HG03108 (cell line): ENCODE measurements around the gene BRMS1L.

Experiments used
- ATAC-seq: cut with Tn5 transposase; IDR thresholded peaks from one replicate; pipeline ENCODE4 v1.9.1; 2021; ENCODE audit warnings: moderate library complexity; ENCODE audit not compliant: unreplicated experiment

BRMS1L gene

DNA sequence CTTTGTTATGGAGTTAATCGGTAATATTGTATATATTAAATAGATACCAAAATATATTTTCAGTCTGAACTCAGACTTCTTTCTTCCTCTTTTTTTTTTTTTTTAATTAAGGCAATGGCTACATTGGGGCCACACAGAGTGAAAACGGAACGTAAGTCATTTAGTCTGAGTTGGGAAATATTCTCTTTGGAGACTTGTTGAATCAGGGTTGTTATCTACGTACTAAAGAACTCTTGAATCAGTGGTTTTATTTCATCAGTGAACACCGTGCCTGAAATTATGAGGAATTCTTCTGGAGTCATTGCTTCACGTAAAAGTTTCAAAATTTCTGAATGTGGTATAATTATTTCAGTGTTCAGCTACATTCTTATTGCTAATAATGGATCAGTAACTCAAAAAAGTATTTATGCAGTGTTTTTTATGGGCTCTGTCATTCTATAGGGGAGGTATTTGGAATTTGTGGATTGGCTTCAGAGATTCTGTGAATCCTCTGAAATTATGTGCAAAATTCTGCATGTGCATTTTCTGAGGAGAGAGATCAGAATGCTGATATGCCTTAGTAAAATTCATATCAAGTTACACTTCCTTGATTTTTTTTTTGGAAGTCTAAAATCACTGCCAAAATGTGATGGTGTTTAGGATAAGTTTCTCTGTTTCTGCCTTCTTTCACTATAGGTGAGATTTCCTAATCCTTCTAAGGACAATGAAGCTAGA is 39.6 kb downstream of the BRMS1L start:
- no peak for ATAC-seq

DNA sequence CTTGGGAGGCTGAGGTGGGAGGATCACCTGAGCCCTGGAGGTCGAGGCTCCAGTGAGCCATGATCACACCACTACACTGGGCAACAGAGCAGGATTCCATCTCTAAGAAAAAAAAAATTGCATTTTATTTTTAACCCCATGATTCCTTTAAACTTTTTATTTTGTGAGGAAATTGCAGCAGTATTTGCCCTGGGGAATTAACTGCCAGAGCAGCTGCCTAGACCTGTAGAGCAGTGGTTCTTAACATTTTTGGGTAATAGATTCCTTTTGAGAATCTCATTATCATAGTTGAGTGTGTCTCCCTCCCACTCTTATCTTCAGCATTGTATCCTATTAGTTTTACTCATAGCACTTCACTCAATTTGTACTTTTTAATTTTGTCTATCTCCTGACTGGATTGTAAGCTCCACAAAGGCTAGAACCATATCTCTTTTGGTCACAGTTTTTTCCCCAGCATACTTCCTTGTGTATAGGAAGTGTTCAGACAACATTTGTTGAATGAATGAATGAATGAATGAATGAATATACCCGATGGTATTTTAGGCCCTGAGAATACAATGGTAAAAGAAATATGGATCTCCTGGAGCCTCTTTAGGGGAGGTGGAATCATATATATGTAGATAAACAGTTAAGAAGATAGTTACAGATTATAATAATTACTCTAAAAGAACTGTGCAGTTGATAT is 40.6 kb downstream of the BRMS1L start:
- no peak for ATAC-seq

DNA sequence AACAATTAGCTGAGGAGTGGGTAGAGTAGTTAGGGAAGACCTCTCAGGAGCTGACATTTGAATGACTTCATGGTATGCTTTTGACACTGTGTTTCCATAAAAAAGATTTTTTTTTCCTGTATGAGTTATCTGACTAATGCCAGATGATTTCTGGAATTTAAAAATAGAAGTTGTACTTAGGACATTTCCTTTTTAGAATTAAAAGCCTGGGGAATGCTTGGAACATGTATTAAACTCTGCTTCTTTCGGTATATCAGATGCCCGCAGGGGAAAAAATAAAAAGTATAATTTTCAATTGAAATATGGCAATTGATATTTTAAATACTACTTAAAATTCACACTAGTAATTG is 41.1 kb downstream of the BRMS1L start:
- no peak for ATAC-seq

DNA sequence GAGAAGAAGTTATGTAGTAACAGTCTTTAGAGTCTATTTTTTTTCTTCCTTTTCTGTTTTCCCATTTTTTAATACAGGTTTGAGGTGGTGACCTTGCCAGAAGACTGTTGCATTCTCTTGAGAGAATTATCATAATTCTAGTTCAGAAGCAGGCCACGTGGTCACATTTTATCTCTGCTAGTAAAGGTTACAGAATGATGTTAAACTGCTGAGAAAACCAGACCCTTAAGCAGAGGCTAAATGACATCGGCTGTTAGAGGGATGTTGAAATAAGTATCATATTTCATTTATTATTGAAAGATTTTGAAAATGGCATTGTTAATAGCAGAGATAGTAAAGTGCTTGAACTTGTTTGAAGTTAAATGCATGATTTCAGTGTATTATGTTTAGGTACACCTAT is 49.2 kb downstream of the BRMS1L start:
- no peak for ATAC-seq

DNA sequence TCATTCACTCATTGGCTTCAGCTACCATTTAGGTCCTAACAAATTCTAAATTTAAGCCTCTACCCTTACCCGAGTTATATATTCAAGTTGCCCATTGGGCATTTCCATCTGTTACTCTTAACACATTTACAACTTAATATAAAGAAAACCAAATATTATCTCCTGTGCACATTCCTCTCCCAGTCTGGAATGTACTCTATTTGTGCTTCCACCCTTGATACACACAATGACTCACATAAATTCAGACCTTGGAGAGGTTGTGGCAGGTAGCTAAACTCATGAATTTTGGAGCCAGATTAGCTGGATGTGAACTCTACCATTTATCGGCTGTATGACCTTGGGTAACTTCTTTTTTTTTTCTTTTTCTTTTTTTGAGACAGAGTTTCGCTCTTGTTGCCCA is 51.1 kb downstream of the BRMS1L start:
- ATAC-seq, result no peak

DNA sequence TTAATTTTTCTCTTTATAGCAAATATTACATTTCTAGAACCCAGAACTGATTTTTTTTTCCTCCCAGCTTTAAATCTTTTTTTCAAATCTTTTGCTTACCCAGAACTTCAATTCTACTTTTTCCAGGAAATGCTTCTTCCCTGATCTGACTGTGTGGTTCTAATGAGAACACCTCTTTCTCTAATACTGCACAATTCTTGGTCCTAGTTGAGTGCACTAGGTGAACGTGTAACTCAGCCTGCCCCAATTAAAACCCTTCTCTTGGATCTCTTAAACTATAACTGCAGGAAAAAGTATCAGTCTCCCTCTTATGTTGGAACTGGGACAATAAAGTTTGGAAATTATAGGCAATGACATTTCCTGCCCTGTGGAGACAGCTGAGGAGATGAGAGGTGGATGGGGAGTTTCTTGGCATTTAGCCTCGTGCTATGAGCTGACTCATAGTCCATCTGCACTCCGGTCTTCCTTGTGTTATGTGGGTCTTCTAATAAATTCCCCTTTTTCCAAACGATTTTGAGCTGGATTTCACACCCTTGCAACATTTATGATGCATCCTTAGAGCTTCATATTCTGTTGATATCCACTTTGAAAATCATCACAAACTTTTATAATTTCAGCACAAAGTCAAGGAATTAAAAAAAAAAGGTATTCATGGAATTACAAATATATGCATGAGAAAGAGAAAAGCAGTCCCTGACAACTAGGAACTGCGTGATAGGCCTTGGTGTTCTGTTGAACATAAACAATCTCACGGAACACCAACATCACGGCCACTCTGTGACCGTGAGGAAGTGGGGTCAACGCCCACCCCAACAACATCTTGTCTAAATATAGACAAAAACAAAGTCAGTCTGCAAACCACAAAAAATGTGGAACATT is 52.4 kb downstream of the BRMS1L start:
- ATAC-seq, result no peak

DNA sequence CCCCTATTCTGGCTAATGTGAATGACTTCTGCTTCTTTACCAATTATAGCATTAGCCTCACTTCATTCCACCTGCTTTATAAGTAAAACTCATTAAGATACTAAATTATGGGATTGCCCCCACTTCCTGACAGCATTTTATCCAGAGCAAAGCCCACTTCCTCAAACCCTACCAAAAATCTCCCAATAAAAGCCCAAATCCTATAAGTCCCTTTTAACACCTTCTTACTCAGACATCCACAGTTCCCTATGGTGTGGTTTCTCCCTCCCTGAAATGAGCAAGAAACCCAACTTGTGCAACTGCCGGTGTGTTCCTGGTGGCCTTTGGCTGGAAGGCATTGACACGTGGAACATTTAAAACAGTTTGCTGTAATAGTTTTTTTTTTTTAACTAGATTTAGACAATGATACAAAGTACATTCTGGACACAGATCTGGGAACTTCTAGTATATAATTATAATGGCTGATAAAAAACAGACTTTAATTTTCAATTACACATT is 53.1 kb downstream of the BRMS1L start:
- no peak for ATAC-seq

DNA sequence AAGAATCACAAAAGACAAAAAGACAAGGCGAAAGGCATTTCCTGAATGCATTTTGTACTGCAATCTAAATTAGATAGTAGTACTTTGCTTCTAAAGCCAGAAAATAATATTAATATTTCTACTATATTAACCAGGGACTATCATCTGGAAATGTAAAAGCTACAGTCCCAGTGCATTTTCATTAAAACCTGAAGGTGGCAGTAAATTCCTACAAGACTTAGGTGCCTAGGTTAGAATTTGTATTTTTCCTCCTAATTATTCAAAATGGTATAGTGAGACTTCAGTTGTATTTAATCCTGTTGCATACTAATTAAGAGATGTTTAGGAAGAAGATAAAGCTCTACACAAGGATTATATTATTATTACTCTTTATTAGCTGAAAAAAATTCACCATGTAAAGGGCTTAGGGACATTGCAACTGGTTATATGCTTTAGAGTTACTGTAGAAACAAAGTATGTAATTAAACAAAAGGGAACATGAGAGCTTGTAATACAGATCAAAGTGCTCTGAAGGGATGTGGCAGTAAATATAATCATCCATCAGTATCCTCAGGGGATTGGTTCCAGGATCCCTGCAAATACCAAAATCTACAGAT is 53.6 kb downstream of the BRMS1L start:
- ATAC-seq, result no peak

DNA sequence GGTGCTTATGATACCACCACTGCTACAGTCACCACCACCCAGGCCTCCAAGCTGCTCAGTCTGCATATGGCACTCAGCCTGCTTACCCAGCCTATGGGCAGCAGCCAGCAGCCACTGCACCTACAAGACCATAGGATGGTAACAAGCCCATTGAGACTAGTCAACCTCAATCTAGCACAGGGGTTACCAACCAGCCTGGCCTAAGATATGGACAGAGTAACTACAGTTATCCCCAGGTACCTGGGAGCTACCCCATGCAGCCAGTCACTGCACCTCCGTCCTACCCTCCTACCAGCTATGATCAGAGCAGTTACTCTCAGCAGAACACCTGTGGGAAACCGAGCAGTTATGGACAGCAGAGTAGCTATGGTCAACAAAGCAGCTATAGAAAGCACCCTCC is 55.1 kb downstream of the BRMS1L start:
- ATAC-seq, result no peak

DNA sequence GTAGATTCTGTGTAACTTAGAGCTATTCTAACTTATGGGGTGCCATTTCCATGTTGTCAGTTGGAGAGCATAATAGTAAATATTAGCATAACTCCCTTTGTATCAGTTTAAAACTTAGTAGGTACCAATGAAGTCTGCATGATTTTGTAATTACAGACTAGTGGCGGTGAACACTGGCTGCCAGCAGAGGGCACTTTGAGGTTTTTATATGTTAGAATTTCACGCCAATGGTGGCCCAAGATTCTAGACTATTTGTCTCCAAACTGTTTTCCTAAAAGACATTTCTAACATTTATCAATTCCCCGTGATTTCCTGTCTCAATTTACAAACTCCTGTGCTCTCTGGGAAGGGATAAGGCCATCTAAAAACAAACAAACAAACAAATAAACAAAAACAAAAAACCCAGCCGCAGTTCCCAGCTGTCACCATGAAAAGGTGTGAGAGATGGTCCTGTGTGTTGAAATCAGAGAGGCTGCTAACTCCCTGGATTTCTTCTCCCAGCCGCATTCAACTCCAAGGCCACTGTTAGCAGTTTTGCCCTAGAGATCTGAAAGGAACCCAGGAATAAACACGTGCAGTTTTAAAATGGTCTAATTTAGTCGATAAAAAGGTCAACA is 57.6 kb downstream of the BRMS1L start:
- no peak for ATAC-seq

DNA sequence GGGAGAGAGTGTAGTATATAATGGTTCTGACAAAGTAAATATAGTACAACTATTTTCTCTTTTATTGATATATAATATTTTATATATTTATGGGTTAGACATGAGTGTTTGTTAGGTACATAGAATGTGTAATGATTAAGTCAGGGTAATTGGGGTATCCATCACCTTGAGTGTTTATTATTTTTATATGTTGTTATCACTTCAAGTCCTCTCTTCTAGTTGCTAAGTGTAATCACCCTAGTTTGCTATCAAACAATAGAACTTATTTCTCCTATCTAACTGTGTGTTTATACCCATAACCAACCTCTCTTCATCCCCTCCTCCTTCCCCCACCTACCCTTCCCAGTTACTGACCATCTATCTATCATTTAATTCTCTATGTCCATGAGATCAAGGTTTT is 64.2 kb downstream of the BRMS1L start:
- no peak for ATAC-seq

DNA sequence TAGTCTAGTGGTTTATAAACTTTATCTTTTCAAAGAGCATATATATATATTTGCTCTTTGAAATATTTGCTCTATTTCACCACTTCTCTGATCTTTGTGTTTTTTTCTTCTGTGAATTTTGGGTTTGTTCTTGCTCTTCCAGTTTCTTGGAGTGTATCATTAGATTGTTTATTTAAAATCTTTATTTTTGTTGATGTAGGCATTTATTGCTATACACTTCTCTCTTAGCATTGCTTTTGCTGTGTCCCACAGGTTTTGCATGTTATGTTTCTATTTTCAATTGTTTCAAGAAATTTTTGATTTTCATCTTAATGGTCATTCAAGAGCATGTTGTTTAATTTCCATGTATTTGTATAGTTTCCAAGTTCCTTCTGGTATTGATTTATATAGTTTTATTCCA is 69.1 kb downstream of the BRMS1L start:
- ATAC-seq, result no peak

DNA sequence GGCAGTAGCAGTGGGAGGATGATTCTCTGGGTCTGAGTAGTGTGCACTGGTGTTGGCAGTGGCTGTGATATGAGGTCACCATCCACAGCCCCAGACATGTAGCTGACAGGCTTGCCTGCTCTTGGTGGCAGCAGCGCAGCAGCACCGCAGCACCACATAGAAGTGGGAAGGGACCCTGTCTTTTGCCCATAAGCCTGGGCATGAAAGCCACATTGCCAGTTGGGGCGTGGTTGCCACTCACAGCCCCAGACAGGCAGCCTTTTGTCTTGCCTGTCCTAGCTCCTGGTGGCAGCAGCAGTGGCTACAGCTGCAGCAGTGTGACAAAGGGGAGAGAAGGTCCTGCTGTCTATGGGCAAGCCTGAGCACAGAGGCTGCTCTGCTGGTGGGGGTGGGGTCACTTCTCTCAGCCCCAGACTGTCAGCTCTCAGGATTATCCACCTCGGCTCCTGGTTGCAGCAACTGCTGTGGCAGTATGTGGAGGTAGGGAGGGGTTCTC is 71.5 kb downstream of the BRMS1L start:
- ATAC-seq, result no peak

DNA sequence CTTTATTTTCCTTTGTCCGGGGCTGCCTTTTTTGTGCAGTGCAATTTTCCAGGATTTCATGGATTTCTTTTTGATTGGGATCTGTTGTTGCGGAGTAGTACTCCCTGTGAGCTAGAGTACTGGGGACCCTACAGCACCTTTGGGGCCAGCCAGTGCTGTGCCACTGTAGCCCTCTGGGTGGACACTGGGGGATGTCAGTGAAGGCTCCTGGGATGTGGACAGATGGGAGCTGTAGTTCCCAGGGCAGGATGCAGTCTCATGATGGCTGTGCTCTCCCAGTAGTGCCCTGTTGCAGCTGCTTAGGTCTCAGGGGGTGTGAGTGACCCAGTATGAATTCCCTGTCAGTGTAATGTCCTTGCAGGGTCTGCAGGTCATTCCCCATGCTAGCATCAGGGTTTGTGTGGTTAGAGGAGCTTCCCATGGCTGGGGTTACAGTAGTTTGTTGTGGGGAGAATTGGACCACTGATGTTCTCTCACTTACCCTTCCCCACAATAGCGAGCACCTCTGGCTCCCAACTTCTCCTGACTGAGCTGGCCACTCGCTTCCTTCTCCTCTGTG is 72.2 kb downstream of the BRMS1L start:
- no peak for ATAC-seq

DNA sequence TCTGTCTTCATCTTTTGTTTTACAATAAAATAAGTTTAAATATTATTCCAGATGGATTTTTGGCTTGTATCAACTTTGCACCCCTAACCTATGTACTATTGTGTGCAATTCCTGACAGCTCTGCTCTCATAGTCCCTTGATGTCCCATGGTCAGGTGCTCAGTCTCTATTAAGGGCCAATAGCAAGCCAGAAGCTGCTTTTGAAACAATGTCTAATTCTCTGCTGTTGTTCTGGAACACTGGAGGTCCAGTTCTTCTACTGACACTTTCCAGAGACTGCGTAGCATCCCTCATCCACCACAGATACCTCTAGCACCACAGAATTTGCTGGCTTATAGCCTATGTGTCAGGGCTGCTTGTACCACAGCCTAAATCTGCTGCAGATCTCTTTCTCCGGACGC is 74.6 kb downstream of the BRMS1L start:
- ATAC-seq, result no peak

DNA sequence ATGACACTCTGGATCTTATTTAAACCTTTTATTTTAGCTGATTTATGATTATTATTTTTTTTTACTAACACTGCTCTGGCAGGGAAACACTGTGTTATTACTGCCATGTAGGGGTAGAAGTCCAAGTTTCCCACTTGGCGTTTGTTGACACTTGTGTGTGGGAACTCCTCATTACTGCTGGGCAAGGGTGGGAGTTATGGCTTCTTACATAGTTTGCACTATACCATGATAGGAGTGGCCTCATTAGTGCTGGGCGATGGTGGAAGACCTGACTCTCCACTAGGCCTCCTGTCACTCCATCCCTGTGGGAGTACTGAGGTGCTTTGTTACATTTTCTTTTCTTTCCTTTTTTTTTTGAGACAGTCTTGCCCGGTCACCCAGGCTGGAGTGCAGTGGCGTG is 83.5 kb downstream of the BRMS1L start:
- no peak for ATAC-seq

DNA sequence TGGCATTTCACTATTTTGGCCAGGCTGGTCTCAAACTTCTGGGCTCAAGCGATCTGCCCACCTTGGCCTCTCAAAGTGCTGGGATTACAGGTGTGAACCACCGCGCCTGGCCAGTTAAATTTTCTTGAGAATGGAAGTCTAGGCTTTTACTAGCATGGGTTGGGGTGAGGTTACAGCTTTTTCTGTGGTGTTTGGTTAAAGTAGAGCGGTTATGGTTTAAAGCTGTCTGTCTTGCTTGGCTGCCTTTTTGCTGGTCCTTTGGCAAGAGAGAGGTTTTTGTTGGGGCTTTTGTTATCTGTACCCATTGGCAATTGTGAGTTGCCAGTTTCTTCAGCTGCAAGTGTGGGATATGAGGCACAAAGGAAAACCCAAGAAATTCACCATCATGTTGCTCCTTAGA is 84.1 kb downstream of the BRMS1L start:
- no peak for ATAC-seq

DNA sequence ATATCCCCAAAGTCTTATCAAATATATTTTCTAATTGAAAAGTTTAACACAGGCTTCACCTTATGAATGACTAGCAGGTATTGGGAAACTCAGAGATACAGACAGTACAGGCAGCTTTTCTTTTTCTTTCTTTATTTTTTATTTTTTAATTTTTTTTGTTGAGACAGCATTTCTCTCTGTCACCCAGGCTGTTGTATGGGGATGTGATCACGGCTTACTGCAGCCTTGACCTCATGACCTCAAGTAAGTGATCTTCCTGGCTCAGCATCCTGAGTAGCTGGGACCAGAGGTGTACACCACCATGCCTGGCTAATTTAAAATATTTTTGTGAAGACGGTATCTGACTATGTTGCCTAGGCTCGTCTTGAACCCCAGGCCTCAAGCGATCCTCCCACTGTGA is 85.0 kb downstream of the BRMS1L start:
- ATAC-seq, result no peak

DNA sequence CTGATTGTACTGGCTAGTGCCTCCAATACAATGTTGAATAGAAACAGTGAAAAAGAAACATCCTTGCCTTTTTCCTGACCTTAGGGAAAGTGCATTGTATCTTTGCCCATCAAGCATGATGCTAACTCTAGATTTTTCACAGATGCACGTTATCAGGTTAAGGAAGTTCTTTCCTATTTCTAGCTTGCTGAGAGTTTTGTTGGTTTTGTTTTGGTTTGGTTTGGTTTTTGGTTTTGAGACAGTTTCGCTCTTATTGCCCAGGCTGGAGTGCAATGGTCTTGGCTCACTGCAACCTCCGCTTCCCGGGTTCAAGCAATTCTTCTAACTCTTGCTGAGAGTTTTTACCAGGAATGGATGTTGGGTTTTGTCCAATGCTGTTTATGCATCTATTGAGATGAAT is 89.0 kb downstream of the BRMS1L start:
- no peak for ATAC-seq

DNA sequence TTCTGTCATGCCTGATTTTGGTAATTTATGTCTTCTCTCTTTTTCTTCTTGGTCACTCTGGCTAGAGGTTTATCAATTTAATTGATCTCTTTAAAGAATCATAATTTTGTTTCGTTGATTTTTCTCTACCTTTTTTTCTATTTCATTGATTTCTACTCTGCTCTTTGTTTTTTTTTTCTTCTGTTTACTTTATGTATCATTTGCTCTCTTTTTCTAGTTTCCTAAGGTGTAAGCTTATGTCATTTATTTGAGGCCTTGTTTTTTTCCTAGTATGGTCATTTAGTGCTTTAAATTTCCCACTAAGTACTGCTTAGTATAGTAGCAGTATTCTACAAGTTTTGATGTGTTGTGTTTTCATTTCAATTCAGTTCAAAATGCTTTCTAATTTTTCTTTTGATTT is 89.6 kb downstream of the BRMS1L start:
- ATAC-seq, result no peak
